Dermis blood vessel endothelial cell (primary cell): Measurements from ENCODE around the gene CSRNP3. TPM values are rescaled to one million over a fixed set of nuclear protein-coding genes. Genes with fewer than 3 reads are reported as not detected.
A peak's percentile ranks its signal among the peaks of the same experiment; 100 is the strongest.

Experiments used
- DNase-seq: peaks from one replicate; pipeline ENCODE4 v3.0.0; 2010
- total RNA-seq: library from RNA; depleted of rRNA; stranded (reverse); fragments of >200 nt; gene quantifications from 2 replicates; pipeline ENCODE4 v1.2.3, GENCODE V29; 2014

The CSRNP3 gene
- total RNA-seq, 1 donor from 2014 or later: 0.51 TPM

DNA sequence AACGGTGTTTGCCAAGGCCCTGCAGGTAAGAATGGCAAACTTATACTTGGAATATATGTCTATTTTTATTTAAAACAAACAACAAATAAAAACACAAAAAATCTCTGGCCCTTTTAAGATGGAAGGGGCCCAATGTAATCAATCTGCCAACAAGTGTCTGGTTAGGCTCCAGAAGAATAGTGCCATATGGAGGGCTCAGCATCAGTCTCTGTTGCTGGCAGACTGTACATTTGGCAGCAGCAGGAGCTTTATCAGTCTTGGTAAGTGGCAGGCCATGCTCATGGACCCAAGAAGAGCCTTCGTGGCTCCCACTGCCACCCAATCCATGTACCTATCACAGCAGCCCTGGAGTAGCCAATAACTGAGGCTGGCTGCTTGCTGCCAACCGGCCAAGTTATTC, 223.4 kb downstream of the CSRNP3 start:
- no peak for DNase-seq

DNA sequence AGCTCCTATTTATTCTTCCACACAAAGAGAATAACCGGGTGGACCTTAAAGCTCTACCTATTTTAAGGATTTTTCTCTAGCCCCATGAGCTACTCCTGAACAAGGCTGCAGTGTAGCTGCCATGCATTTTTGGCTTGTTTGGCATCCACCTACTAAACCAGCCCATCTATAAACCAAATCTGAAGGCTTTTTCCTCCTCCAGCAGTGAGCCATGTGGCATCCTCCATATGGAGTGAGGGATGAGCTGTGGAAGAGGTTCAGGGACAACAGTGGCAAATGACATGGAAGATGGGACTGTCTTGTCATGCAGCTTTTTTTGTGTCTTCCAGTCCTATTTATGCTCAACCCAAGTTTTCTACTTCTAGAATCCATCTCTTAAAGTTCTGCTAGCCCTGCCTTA, 224.3 kb downstream of the CSRNP3 start:
- DNase-seq: no peak

DNA sequence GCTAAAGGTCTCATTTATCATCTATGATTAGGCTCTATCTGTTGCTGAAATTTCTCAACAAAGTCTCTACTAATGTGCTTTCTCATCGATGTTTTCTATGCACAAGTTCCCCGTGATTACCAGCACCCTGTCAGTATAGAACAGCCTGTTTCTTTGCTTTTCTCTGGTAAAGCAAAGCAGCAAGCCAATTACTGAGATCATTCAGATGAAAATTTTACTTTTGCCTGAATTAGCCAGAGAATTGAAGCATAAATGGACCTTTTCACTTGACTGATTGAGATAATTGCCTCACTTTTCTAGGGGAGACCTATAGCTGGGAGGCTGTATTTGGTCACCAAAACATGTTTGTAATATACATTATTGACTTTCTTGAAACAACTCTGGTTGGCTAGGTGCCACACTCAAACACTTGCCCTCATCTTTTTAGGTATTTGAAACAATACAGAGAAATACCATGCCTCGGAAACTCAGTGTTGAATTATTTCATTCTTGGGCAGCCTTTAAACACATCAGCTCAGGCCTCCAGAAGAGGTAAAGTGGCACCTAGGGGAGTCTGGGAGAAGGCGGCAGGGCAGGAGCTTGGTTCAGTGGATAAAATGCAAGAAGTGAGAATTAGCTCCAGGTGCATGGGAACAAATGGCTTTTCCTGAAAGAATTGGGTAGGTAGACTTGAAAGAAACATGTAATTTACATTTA, 228.4 kb downstream of the CSRNP3 start:
- DNase-seq: no peak

DNA sequence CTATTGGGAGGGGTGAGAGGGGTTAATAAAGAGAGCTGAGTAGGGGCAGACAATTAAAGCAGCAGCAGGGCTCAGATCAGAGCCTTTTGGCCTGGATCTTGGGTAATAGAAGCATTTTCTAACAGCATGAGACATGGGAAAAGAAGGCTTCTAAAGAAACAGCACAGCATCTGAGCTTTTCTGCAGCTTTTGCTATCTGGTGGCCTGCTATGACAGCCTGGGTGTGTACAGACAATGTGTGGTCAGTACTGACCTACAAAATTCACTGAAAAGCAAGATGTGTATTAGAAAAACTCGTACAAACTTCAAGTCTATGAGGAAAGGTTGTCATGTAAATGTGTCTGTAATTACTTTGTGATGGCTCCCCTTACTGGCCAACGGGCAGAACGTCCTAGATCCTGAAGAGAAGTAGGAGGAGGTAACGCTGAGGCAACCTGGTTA, 229.0 kb downstream of the CSRNP3 start:
- peak; percentile 45 for DNase-seq

DNA sequence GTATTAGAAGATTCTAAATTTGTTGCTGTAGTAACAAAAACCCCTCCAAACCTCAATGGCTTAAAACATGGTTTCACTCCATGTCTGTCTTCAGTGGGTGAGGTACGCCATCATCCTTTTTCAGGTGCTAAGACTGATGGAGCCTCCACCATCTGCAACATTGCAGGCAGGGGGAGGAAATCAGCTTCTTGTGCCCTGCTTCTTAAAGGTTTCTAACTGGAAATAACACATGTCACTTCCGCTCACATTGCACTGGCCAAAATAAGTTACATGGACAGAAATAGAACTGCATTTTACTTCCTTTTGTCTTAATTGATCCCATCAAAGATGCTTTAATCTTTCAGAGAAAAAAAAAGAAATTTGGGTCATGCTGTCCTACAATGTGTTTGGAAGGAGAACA, 230.4 kb downstream of the CSRNP3 start:
- DNase-seq: no peak

DNA sequence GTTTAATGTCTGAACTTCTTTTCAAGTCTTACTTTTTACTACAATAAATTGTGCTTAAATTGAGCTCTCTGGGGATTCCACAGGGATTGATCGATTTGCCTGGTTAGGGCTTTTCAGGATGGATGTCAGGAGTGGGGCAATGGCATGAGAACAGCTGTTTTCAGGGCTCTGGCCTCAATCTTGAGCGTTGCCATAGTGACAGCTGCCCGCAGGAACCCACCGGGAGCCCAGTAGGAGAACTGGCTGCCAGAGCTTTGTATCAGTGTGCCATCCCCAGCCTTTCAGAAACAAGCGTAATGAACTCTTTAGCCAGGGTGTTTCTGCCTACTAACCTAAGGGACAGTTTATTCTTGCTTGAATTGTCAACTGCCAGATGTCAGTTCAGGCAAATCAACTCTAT, 231.0 kb downstream of the CSRNP3 start:
- DNase-seq: no peak

DNA sequence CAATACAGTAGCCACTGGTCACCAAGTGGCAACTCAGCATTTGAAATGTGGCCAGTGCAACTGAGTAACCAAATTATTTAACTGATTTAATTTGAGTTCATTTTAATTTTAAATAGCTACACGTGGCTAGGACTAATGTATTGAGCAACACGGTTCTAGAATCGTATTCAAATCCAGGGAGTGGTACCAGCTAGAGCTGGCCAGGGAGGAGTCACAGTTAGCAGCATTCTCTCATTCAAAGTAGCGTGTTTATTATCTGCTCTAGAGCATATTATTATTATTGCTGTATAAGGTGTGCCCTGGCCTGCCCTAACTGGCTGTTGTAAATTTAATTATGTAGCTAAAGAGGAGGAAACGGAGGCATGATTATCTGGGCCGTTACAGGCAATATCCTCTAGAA, 231.6 kb downstream of the CSRNP3 start:
- DNase-seq: no peak

DNA sequence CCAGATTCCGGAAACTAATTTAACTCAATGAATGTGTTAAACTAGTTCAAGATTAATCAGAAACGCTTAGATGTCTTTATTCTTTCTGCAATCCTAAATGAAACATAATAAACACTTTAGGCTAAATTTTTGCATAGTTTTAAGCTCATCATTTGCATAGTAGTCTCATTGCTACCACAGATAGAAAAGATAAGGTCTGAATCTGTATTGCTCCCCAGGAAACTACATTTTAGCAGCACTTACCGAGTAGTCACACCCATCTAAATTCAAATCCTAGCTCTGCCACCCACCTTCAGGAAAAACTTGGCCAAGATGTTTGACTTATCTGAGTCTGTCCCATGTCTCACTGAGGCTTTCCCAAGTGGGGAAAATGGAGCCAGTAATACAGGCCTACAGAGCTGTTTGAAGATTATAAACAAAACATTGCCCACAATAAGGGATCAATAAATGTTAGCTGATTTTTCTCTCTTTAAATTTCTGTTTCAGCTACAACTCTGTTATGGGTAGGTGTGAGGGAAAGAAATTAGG, 237.5 kb downstream of the CSRNP3 start:
- DNase-seq: no peak

DNA sequence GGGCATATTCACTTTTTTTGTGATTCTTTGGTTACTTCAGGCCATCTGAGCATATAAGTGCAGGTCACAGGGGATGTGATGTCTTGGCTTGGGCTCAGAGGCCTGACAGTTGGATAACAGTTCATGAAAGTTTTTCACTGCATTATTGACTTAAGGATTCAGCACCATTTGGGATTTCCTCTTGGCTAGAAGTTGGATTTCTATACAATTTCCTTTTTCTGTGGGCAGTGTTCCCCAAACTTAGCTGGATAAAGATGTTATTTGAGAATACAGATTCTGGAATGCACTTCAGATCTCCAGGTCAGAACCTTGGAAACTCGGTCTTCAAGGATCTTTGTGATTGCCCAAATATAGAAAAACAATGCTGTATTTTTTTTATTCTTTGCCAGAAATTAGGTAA, 246.6 kb downstream of the CSRNP3 start:
- no peak for DNase-seq

DNA sequence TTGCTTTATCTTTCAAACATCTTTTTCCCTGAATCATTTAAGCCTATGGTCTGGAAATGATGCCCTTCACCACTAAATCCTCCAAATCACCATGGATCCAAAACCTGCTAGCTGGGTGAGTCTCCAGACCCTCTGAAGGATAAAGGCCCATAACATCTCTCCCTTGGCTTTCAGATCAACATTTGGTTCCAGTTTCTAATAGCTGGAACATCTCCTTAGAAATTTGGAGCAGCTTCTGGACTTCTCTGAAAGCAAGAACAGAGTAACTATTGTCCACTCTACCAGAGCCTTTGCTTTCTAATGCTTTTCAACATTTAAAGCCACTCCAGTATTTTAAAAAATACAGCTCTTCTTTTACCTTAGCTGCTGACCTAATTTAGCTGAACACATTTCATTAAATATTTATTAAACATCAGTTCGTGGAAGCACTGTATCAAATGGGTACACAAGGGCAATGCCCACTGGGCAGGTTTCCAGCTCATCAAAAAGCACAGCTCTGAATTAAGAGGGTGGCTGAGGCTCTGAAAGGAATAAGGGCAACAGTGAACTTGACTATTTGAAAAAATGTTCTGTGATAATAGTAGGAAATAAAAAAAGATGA, 249.2 kb downstream of the CSRNP3 start:
- no peak for DNase-seq

DNA sequence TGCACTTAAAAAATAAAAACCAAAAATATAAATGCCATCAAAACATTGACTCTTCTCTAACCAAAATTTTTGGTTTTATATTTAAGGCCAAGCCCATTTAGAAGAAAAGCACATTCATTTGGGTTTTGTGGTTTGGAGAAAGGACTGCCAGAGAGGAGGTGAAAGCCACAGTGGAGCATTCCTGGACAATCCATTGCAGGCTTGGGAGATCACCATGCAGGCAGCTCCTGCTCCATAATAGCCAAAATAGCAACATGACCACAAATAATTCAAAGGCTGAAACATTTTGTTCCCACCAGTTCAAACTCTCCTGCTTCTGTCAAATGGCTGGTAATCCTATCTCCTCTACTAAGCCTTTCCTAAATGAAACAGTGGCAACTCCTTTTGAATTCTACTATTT, 251.0 kb downstream of the CSRNP3 start:
- no peak for DNase-seq

DNA sequence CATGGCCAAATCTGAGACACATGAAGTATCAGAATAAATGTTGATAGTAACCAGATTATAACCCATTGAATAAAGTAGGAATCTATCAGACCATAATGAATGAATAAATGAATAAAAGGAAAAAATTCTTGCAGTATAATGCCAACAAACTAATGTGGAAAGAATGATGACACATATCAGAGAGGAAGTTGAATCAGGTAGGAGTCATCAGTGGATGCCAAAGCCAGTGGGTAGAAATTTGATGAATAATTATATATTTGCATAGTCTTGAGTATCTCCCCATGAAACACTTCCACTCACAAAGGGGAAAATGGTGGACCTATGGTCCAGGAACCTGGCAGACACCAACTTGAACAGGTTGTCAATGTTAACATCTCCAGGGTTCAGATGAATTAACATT, 255.9 kb downstream of the CSRNP3 start:
- peak; percentile 17 for DNase-seq

Other genes starting within 250 kb of the CSRNP3 start
- gene SCN2A, start 230.3 kb upstream of the CSRNP3 start, total RNA-seq: under 0.01 TPM in 2 replicates